Trophoblast cell (in vitro differentiated cells and primary cell): Measurements from ENCODE around the gene KRTAP5-2.
"Not testable (repeated sequence)": the region's sequence is repeated elsewhere in the genome, so short reads cannot be mapped to it uniquely, and the experiment has no call there.

Source experiments
- DNase-seq, 2 donors: peaks; one replicate each; pipeline ENCODE4 v3.0.0-alpha.2; 2016
- H2AFZ ChIP-seq: 2 replicates; pipeline ENCODE4 v1.6.1; 2013; ENCODE audit warnings: low read length, moderate library complexity, mild to moderate bottlenecking; ENCODE audit not compliant: insufficient read depth, poor library complexity
- H2AK5ac ChIP-seq: 2 replicates; pipeline ENCODE4 v1.6.1; 2013; ENCODE audit warnings: mild to moderate bottlenecking, low read length
- H2BK120ac ChIP-seq: 2 replicates; pipeline ENCODE4 v1.6.1; 2013; ENCODE audit warnings: low read length, mild to moderate bottlenecking, moderate library complexity; ENCODE audit not compliant: insufficient read depth, poor library complexity
- H2BK12ac ChIP-seq: 2 replicates; pipeline ENCODE4 v1.6.1; 2013; ENCODE audit warnings: mild to moderate bottlenecking, low read length, moderate library complexity
- H2BK5ac ChIP-seq: 2 replicates; pipeline ENCODE4 v1.6.1; 2013; ENCODE audit warnings: low read length, low read depth, moderate library complexity, mild to moderate bottlenecking; ENCODE audit not compliant: poor library complexity
- H3K14ac ChIP-seq: 2 replicates; pipeline ENCODE4 v1.6.1; 2013; ENCODE audit warnings: mild to moderate bottlenecking, low read length
- H3K18ac ChIP-seq: 2 replicates; pipeline ENCODE4 v1.6.1; 2013; ENCODE audit warnings: mild to moderate bottlenecking, low read length
- H3K23ac ChIP-seq: 2 replicates; pipeline ENCODE4 v1.6.1; 2013; ENCODE audit warnings: low read length
- H3K27ac ChIP-seq: 2 replicates; pipeline ENCODE4 v1.5.1; 2013; ENCODE audit warnings: low read depth, mild to moderate bottlenecking, inconsistent platforms, low read length, moderate library complexity
- H3K27me3 ChIP-seq: 2 replicates; pipeline ENCODE4 v1.6.1; 2013; ENCODE audit warnings: inconsistent platforms, mild to moderate bottlenecking, low read length, moderate library complexity; ENCODE audit not compliant: insufficient read depth
- H3K36me3 ChIP-seq, 2 experiments: 1 replicate in 1 of 2; 2 replicates in 1 of 2; pipeline ENCODE4 v1.6.1; 2013; ENCODE audit warnings: low read length in 2 of 2, mild to moderate bottlenecking in 2 of 2, moderate library complexity in 1 of 2; ENCODE audit not compliant: insufficient read depth in 2 of 2, control insufficient read depth in 1 of 2
- H3K4ac ChIP-seq: 2 replicates; pipeline ENCODE4 v1.6.1; 2013; ENCODE audit warnings: low read depth, mild to moderate bottlenecking, low read length, moderate library complexity
- H3K4me1 ChIP-seq, 2 experiments: 1 replicate in 1 of 2; 2 replicates in 1 of 2; pipeline ENCODE4 v1.6.1; 2013; ENCODE audit warnings: low read length in 2 of 2, mild to moderate bottlenecking in 2 of 2, moderate library complexity in 1 of 2; ENCODE audit not compliant: insufficient read depth in 2 of 2, control insufficient read depth in 1 of 2
- H3K4me2 ChIP-seq: 2 replicates; pipeline ENCODE4 v1.6.1; 2013; ENCODE audit warnings: inconsistent platforms, mild to moderate bottlenecking, low read length, moderate library complexity
- H3K4me3 ChIP-seq: 2 replicates; pipeline ENCODE4 v1.5.1; 2013; ENCODE audit warnings: mild to moderate bottlenecking, low read depth, low read length, inconsistent platforms
- H3K79me1 ChIP-seq: one replicate; pipeline ENCODE4 v1.6.1; 2013; ENCODE audit warnings: low read length
- H3K79me2 ChIP-seq: 2 replicates; pipeline ENCODE4 v1.6.1; 2013; ENCODE audit warnings: low read length, mild to moderate bottlenecking; ENCODE audit not compliant: control insufficient read depth, insufficient read depth, poor library complexity
- H3K9ac ChIP-seq: 2 replicates; pipeline ENCODE4 v1.6.1; 2013; ENCODE audit warnings: mild to moderate bottlenecking, low read length
- H3K9me3 ChIP-seq: 2 replicates; pipeline ENCODE4 v1.6.1; 2013; ENCODE audit warnings: low read depth, mild to moderate bottlenecking, control low read depth, inconsistent platforms, low read length; ENCODE audit not compliant: insufficient read depth
- H4K12ac ChIP-seq: 2 replicates; pipeline ENCODE4 v1.6.1; 2013; ENCODE audit warnings: low read depth, mild to moderate bottlenecking, low read length, moderate library complexity
- H4K8ac ChIP-seq: 2 replicates; pipeline ENCODE4 v1.6.1; 2013; ENCODE audit warnings: low read depth, mild to moderate bottlenecking, low read length, moderate library complexity
- H4K91ac ChIP-seq: one replicate; pipeline ENCODE4 v1.6.1; 2013; ENCODE audit warnings: low read depth, mild to moderate bottlenecking, low read length, moderate library complexity
- WGBS: extraction: QIAGEN DNeasy Blood & Tissue Kit; methylation state at CpG from one replicate; pipeline ENCODE4 v1.1.7; 2013; ENCODE audit warnings: missing lambda C conversion rate; ENCODE audit not compliant: insufficient read length, insufficient coverage; ENCODE audit errors: extremely low coverage; 5-methylcytosine and 5-hydroxymethylcytosine counted together

KRTAP5-2 gene

DNA sequence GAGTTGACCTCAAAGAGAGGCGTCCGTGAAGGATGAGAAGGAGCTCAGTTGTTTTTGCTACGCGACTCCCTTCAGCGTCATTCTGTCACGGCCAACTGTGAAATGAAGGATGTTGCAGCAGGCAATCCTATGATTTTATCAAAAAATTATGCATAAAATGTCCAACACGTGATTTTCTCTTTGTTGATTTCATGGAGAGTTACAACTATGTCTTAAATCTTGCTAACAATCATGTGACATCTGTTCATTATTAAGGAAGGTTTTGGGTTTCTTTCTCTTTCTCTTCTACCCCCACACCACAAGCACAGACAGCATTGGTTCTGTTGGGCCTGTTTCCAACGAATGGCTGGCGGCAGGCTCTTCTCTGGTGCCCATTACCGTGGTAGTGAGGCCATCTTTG lies 20.1 kb upstream of the KRTAP5-2 start:
- Histone ChIP-seq H3K4ac (no peak overlapping the region), H3K9me3 (peaks cover 10% of the 10 kb centered on the region), H3K79me1 (no peaks in the 10 kb centered on the region), H3K27me3 (no peaks in the 10 kb centered on the region), H4K91ac (no peak overlapping the region), H3K23ac (no peak overlapping the region), H4K8ac (no peak overlapping the region), H3K9ac (no peak overlapping the region), H2AK5ac (no peak overlapping the region), H2BK5ac (no peak overlapping the region), H3K79me2 (no peaks in the 10 kb centered on the region), H3K18ac (no peak overlapping the region), H3K4me3 (no peak overlapping the region), H3K36me3 (no peaks in the 10 kb centered on the region), H2BK12ac (no peak overlapping the region), H3K4me2 (no peak overlapping the region), H2BK120ac (no peak overlapping the region), H3K14ac (no peak overlapping the region), H3K4me1 (no peaks in the 10 kb centered on the region), H2AFZ (no peak overlapping the region), H3K27ac (no peak overlapping the region), H4K12ac (no peak overlapping the region)
- no CpG with 5 or more reads among the region's 10 CpGs for WGBS
- no peak for DNase-seq

GRCh38 chr11:1608363-1608762 lies 10.3 kb upstream of the KRTAP5-2 start, which contains the start of gene KRTAP5-3:
KRTAP5-3 (minus strand) TSS chr11:1608463; CDS start chr11:1608385, 78 bp downstream.
- Histone ChIP-seq H3K4me2 (no peak within 1 kb of the TSS), H3K14ac (no peak within 1 kb of the TSS), H3K9ac (no peak within 1 kb of the TSS), H3K4me3 (no peak within 1 kb of the TSS), H3K79me2 (no peaks in the 10 kb centered on the region), H3K23ac (no peak within 1 kb of the TSS), H3K4me1 (no peaks in the 10 kb centered on the region), H3K4ac (no peak within 1 kb of the TSS), H2AK5ac (no peak within 1 kb of the TSS), H4K12ac (no peak within 1 kb of the TSS), H4K91ac (no peak within 1 kb of the TSS), H3K18ac (no peak within 1 kb of the TSS), H3K27me3 (no peaks in the 10 kb centered on the region), H3K36me3 (no peaks in the 10 kb centered on the region), H3K27ac (no peak within 1 kb of the TSS), H4K8ac (no peak within 1 kb of the TSS), H2BK120ac (no peak within 1 kb of the TSS), H2BK5ac (no peak within 1 kb of the TSS), H2BK12ac (no peak within 1 kb of the TSS), H3K79me1 (no peaks in the 10 kb centered on the region), H2AFZ (no peak within 1 kb of the TSS), H3K9me3 (peaks cover 1% of the 10 kb centered on the region)
- no CpG with 5 or more reads among the region's 4 CpGs for WGBS
- no peak for DNase-seq

GRCh38 chr11:1607901-1608300 lies 9.8 kb upstream of the KRTAP5-2 start:
- not testable (repeated sequence) for H2AK5ac ChIP-seq, H3K23ac ChIP-seq, H4K12ac ChIP-seq, H3K9me3 ChIP-seq, H2BK120ac ChIP-seq, H3K4me2 ChIP-seq, H2AFZ ChIP-seq, H2BK12ac ChIP-seq, H3K27me3 ChIP-seq, H2BK5ac ChIP-seq, DNase-seq, H3K4me3 ChIP-seq, H4K8ac ChIP-seq, H3K9ac ChIP-seq, H3K4me1 ChIP-seq, H3K14ac ChIP-seq, H3K36me3 ChIP-seq, H3K4ac ChIP-seq, H3K27ac ChIP-seq, H4K91ac ChIP-seq, H3K79me2 ChIP-seq, H3K79me1 ChIP-seq, H3K18ac ChIP-seq
- WGBS: no CpG with 5 or more reads among the region's 5 CpGs

DNA sequence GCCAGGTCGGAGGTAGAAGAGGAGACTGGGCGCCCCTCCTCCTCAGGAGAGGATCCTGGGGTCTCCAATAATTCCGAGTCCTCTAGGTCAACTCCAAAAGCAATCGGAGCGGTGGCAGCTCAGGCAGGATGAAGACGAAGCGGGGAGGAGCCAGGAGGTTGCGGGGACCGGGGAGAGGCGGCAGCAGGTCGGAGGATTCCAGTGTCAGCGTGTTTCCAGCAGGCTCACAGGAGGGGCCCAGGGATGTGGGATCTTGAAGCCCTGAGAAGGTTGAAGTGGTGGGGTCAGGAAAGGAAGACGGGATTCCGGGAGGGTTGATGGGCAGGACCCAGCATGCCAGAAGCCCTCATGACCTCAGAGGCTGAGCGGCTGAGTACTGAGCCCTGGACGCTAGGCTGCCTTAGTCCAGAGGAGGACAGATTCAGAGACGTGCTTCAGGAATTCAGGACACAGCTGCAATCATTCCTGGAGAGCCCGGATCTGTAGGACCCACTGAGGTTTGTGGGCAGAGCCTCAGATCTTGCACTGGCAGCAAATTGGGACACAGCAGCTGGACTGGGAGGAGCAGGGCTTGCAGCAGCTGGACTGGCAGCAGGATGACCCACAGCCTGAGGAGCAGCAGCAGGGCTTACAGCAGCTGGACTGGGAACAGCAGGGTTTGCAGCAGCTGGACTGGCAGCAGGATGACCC lies 9.2 kb upstream of the KRTAP5-2 start:
- not testable (repeated sequence) for H3K4me2 ChIP-seq

More for the DNA sequence above, 9.2 kb upstream of the KRTAP5-2 start:
- H4K8ac ChIP-seq, H2AK5ac ChIP-seq, H3K4ac ChIP-seq, H3K4me1 ChIP-seq, H3K9ac ChIP-seq, H4K91ac ChIP-seq, H2BK12ac ChIP-seq, H3K79me1 ChIP-seq, H2BK5ac ChIP-seq, H2AFZ ChIP-seq, H3K27me3 ChIP-seq, H3K9me3 ChIP-seq, H3K14ac ChIP-seq, H2BK120ac ChIP-seq, H3K4me3 ChIP-seq, H3K27ac ChIP-seq, H4K12ac ChIP-seq, H3K18ac ChIP-seq, DNase-seq, H3K79me2 ChIP-seq, H3K23ac ChIP-seq, H3K36me3 ChIP-seq: not testable (repeated sequence)
- WGBS: no CpG with 5 or more reads among the region's 18 CpGs
